K562 (cell line): ENCODE measurements around the gene CD164L2. TPM values are rescaled to one million over a fixed set of nuclear protein-coding genes. Genes with fewer than 3 reads are reported as not detected.

ENCODE experiments used
- BACH1 ChIP-seq: fragments of 200-800 bp; sonication (Bioruptor generic); IDR thresholded peaks from 2 replicates; pipeline ENCODE4 v1.6.1; 2016; ENCODE audit warnings: missing genetic modification characterization, missing compliant biosample characterization
- CREM ChIP-seq: IDR thresholded peaks from 2 replicates; pipeline ENCODE4 v1.6.1; 2014; ENCODE audit warnings: antibody characterized with exemption, low read depth
- E2F4 ChIP-seq: sonication (generic); formaldehyde crosslinking; IDR thresholded peaks from 2 replicates; pipeline ENCODE4 v1.8.0; 2022; ENCODE audit warnings: mild to moderate bottlenecking, low read depth, missing genetic modification reagents
- FOXM1 ChIP-seq, 2 experiments: fragments of 450-650 bp in 1 of 2; sonication (generic) in 1 of 2; formaldehyde crosslinking in 1 of 2; IDR thresholded peaks; 2 replicates each; pipeline versions ENCODE4 v1.6.1 to v1.9.0; 2017 to 2022; ENCODE audit warnings: low read depth in 2 of 2, mild to moderate bottlenecking in 2 of 2, missing genetic modification reagents in 1 of 2, moderate library complexity in 1 of 2
- GATA2 ChIP-seq: sonication (generic); formaldehyde crosslinking; IDR thresholded peaks from 2 replicates; pipeline ENCODE4 v1.4.0; 2020; ENCODE audit warnings: mild to moderate bottlenecking, missing genetic modification reagents
- HDAC2 ChIP-seq: fragments of 450-650 bp; IDR thresholded peaks from 2 replicates; pipeline ENCODE4 v1.6.1; 2016; ENCODE audit warnings: mild to moderate bottlenecking
- HNRNPUL1 ChIP-seq: fragments of 200-400 bp; formaldehyde crosslinking; IDR thresholded peaks from 2 replicates; pipeline ENCODE4 v1.6.1; 2017; ENCODE audit warnings: low read length
- MECOM ChIP-seq: fragments of 250-450 bp; sonication (Bioruptor Pico); IDR thresholded peaks from 2 replicates; pipeline ENCODE4 v1.8.0; 2022; ENCODE audit warnings: inconsistent platforms
- NUFIP1 ChIP-seq: fragments of 450-650 bp; IDR thresholded peaks from 2 replicates; pipeline ENCODE4 v1.6.1; 2018; ENCODE audit not compliant: partially characterized antibody
- PHB2 ChIP-seq: fragments of 450-650 bp; IDR thresholded peaks from 2 replicates; pipeline ENCODE4 v1.6.1; 2017; ENCODE audit warnings: low read depth
- POLR2AphosphoS2 ChIP-seq: IDR thresholded peaks from 2 replicates; pipeline ENCODE4 v1.6.1; 2012; ENCODE audit warnings: low read length, improper control_type of control experiment
- RERE ChIP-seq: sonication (generic); formaldehyde crosslinking; IDR thresholded peaks from 2 replicates; pipeline ENCODE4 v1.8.0; 2023; ENCODE audit warnings: missing genetic modification reagents, mild to moderate bottlenecking, borderline replicate concordance
- SIN3A ChIP-seq, 2 experiments: fragments of 150-350 bp in 1 of 2; IDR thresholded peaks; 2 replicates each; pipeline ENCODE4 v1.6.1; 2011 to 2016; ENCODE audit warnings: borderline replicate concordance in 2 of 2, low read depth in 2 of 2, low read length in 2 of 2, mild to moderate bottlenecking in 2 of 2, moderate library complexity in 2 of 2; ENCODE audit not compliant: control insufficient read depth in 1 of 2
- TCF7 ChIP-seq: sonication (generic); IDR thresholded peaks from 2 replicates; pipeline ENCODE4 v1.6.1; 2016; ENCODE audit warnings: antibody characterized with exemption, borderline replicate concordance
- ZBED1 ChIP-seq: IDR thresholded peaks from 2 replicates; pipeline ENCODE4 v1.6.1; 2014
- ZFP30 ChIP-seq: fragments of 250-450 bp; sonication (Bioruptor Pico); IDR thresholded peaks from 2 replicates; pipeline ENCODE4 v1.8.0; 2022; ENCODE audit warnings: moderate library complexity, mild to moderate bottlenecking, inconsistent platforms, borderline replicate concordance
- ZNF140 ChIP-seq: fragments of 250-450 bp; sonication (Bioruptor Pico); IDR thresholded peaks from 2 replicates; pipeline ENCODE4 v1.8.0; 2021; ENCODE audit warnings: moderate library complexity, mild to moderate bottlenecking, inconsistent platforms
- ZNF23 ChIP-seq: fragments of 250-450 bp; sonication (Bioruptor Pico); IDR thresholded peaks from 2 replicates; pipeline ENCODE4 v1.4.0; 2020; ENCODE audit warnings: mild to moderate bottlenecking
- ZNF239 ChIP-seq: fragments of 250-450 bp; sonication (Bioruptor Pico); IDR thresholded peaks from 2 replicates; pipeline ENCODE4 v1.4.0; 2020; ENCODE audit warnings: mild to moderate bottlenecking
- ZNF354B ChIP-seq: fragments of 250-450 bp; sonication (Bioruptor Pico); IDR thresholded peaks from 2 replicates; pipeline ENCODE4 v1.4.0; 2020
- ZNF431 ChIP-seq: sonication (generic); formaldehyde crosslinking; IDR thresholded peaks from 2 replicates; pipeline ENCODE4 v1.8.0; 2022; ENCODE audit warnings: mild to moderate bottlenecking, missing genetic modification reagents
- ZNF561 ChIP-seq: fragments of 450-650 bp; formaldehyde crosslinking; conservative IDR thresholded peaks from 2 replicates; pipeline ENCODE4 v1.4.0; 2020; ENCODE audit warnings: mild to moderate bottlenecking, moderate library complexity
- ZNF764 ChIP-seq: fragments of 250-450 bp; sonication (Bioruptor Pico); IDR thresholded peaks from 2 replicates; pipeline ENCODE4 v1.4.0; 2020; ENCODE audit warnings: low read depth, mild to moderate bottlenecking, moderate library complexity
- polyA plus RNA-seq, 8 experiments: library from polyadenylated mRNA; depleted of rRNA in 4 of 8; stranded (reverse) in 5 of 8; unstranded in 3 of 8; fragments of >200 nt; fragmentation: Nextera tagmentation in 2 of 8; fragmentation: Illumina TruSeq in 1 of 8; extraction: Ambion mirVana in 2 of 8; extraction: Trizol in 1 of 8; gene quantifications; 2 replicates each; pipeline versions ENCODE4 v1.2.1 to v1.2.3, GENCODE V29; 2011 to 2014; ENCODE audit warnings: inconsistent platforms in 1 of 8, missing spikeins in 1 of 8
- total RNA-seq, 7 experiments: library from RNA; depleted of rRNA in 6 of 7; stranded (reverse); fragments of >200 nt in 6 of 7; fragmentation: Illumina TruSeq in 2 of 7; extraction: Trizol in 2 of 7; gene quantifications; 2 replicates each; pipeline versions ENCODE4 v1.2.1 to v1.2.3, GENCODE V29; 2011 to 2021; ENCODE audit warnings: low replicate concordance in 1 of 7

Gene CD164L2
- total and polyA plus RNA-seq, 9 of the 15 experiments (the other 6 are each of a cell fraction or from before 2014, with no cell fraction given): 0.08 to 0.92 (median 0.38) TPM; not detected in 1

- TF ChIP-seq SIN3A (IDR thresholded peaks at IDR 0.05; ENCODE audit: borderline replicate concordance in 2 of 2, control insufficient read depth in 1 of 2, low read depth in 2 of 2, low read length in 2 of 2) (no peak), NUFIP1 (no peak), E2F4 (CRISPR knock-in tag) (no peak), ZNF23 (CRISPR knock-in tag) (no peak), GATA2 (CRISPR knock-in tag) (no peak), ZNF561 (CRISPR knock-in tag) (no peak), ZNF239 (CRISPR knock-in tag) (no peak), HDAC2 (0 out of 2 replicates have a peak, but pooled peaks have one; percentile 26), ZNF431 (no peak), MECOM (CRISPR knock-in tag) (no peak), FOXM1 (IDR thresholded peaks at IDR 0.05; ENCODE audit: low read depth) (no peak), FOXM1 (CRISPR knock-in tag; IDR thresholded peaks at IDR 0.05; ENCODE audit: low read depth) (no peak; the same call in 1 of the 2 replicates), ZNF354B (CRISPR knock-in tag) (no peak), ZNF764 (CRISPR knock-in tag) (no peak), POLR2AphosphoS2 (no peak), CREM (no peak), ZFP30 (CRISPR knock-in tag) (no peak), TCF7 (no peak), ZNF140 (CRISPR knock-in tag) (no peak), BACH1 (tag) (no peak), ZBED1 (no peak), RERE (peak; percentile 64; the same call in 1 of the 2 replicates), HNRNPUL1 (no peak), PHB2 (no peak)
These were observed 9.9 kb upstream of the CD164L2 start (continued) for GRCh38 chr1:27392778-27393635.
